ENCODE results near the gene ARMC9.

GRCh38 chr2:231161252-231161839 is 37.1 kb upstream of the ARMC9 start:
- no peak for TF ChIP-seq CTCF (IDR thresholded peaks at IDR 0.05)
- no peak for TF ChIP-seq POLR2AphosphoS5 (IDR thresholded peaks at IDR 0.05; ENCODE audit: low read depth, low read length)
- TF ChIP-seq, protein P1, sequence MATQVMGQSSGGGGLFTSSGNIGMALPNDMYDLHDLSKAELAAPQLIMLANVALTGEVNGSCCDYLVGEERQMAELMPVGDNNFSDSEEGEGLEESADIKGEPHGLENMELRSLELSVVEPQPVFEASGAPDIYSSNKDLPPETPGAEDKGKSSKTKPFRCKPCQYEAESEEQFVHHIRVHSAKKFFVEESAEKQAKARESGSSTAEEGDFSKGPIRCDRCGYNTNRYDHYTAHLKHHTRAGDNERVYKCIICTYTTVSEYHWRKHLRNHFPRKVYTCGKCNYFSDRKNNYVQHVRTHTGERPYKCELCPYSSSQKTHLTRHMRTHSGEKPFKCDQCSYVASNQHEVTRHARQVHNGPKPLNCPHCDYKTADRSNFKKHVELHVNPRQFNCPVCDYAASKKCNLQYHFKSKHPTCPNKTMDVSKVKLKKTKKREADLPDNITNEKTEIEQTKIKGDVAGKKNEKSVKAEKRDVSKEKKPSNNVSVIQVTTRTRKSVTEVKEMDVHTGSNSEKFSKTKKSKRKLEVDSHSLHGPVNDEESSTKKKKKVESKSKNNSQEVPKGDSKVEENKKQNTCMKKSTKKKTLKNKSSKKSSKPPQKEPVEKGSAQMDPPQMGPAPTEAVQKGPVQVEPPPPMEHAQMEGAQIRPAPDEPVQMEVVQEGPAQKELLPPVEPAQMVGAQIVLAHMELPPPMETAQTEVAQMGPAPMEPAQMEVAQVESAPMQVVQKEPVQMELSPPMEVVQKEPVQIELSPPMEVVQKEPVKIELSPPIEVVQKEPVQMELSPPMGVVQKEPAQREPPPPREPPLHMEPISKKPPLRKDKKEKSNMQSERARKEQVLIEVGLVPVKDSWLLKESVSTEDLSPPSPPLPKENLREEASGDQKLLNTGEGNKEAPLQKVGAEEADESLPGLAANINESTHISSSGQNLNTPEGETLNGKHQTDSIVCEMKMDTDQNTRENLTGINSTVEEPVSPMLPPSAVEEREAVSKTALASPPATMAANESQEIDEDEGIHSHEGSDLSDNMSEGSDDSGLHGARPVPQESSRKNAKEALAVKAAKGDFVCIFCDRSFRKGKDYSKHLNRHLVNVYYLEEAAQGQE (IDR thresholded peaks at IDR 0.05; ENCODE audit: insufficient read depth in 1 of 2, low read depth in 2 of 2, low read length in 1 of 2), result no peak
- TF ChIP-seq TCF7L2 (IDR thresholded peaks at IDR 0.05; ENCODE audit: low read depth, low read length), result no peak
- TF ChIP-seq SIN3A (IDR thresholded peaks at IDR 0.05; ENCODE audit: borderline replicate concordance, insufficient read depth, low read depth, low read length), result no peak
